Activated naive CD4-positive, alpha-beta T cell (primary cell): Measurements from ENCODE around the gene ZEB2.

Experiments used
- DNase-seq, 4 experiments: peaks; one replicate each; lab custom pipeline; 2025; lab: John Stamatoyannopoulos, UW

ZEB2 gene

GRCh38 chr2:144495227-144496091 lies 24.5 kb downstream of the ZEB2 start:
- DNase-seq, result no peak

- no peak for DNase-seq
Observed at GRCh38 chr2:144493027-144493809, 26.7 kb downstream of the ZEB2 start.

- no peak for DNase-seq
Observed at GRCh38 chr2:144490857-144491256, 29.1 kb downstream of the ZEB2 start.

GRCh38 chr2:144490017-144490416 lies 29.9 kb downstream of the ZEB2 start:
- no peak for DNase-seq

- no peak for DNase-seq
Observed at GRCh38 chr2:144489315-144489916, 30.5 kb downstream of the ZEB2 start.

GRCh38 chr2:144484201-144484948 lies 35.5 kb downstream of the ZEB2 start:
- DNase-seq, result no peak

- no peak for DNase-seq
Observed at GRCh38 chr2:144481666-144482065, 38.3 kb downstream of the ZEB2 start.

- DNase-seq, result no peak
Observed at GRCh38 chr2:144481109-144481508, 38.8 kb downstream of the ZEB2 start.

- DNase-seq, result no peak
Observed at GRCh38 chr2:144480285-144480684, 39.6 kb downstream of the ZEB2 start.

GRCh38 chr2:144479659-144480058 lies 40.3 kb downstream of the ZEB2 start:
- no peak for DNase-seq

- DNase-seq, result no peak
Observed at GRCh38 chr2:144479138-144479537, 40.8 kb downstream of the ZEB2 start.

- no peak for DNase-seq
Observed at GRCh38 chr2:144477957-144478311, 42.0 kb downstream of the ZEB2 start.

GRCh38 chr2:144477281-144477956 lies 42.5 kb downstream of the ZEB2 start:
- DNase-seq, result no peak

- DNase-seq, result no peak
Observed at GRCh38 chr2:144476682-144477081, 43.2 kb downstream of the ZEB2 start.

- no peak for DNase-seq
Observed at GRCh38 chr2:144475569-144476275, 44.2 kb downstream of the ZEB2 start.

GRCh38 chr2:144475044-144475443 lies 44.9 kb downstream of the ZEB2 start:
- DNase-seq, result no peak

GRCh38 chr2:144474017-144474416 lies 45.9 kb downstream of the ZEB2 start:
- DNase-seq, result no peak

- no peak for DNase-seq
Observed at GRCh38 chr2:144472911-144473310, 47.0 kb downstream of the ZEB2 start.

GRCh38 chr2:144472046-144472412 lies 47.9 kb downstream of the ZEB2 start:
- DNase-seq, result no peak

GRCh38 chr2:144471305-144472045 lies 48.4 kb downstream of the ZEB2 start:
- no peak for DNase-seq
